ENCODE results near the gene MIEN1. TPM values are rescaled to one million over a fixed set of nuclear protein-coding genes. Genes with fewer than 3 reads are reported as not detected.

The MIEN1 gene
- polyA plus RNA-seq, 3 donors: 61.7 to 141 (median 124) TPM

GRCh38 chr17:39740357-39741111, 10.2 kb upstream of the MIEN1 start:
- Histone ChIP-seq H3K4me2 (replicated peaks; ENCODE audit: extremely low read depth, low read length, poor library complexity, severe bottlenecking) (no peak overlapping the region), H3K4me3 (replicated peaks in 1 of 3; ENCODE audit: low read depth in 2 of 3, low read length in 3 of 3) (no peak overlapping the region), H3K27ac (ENCODE audit: low read depth in 1 of 2, low read length in 2 of 2) (no peak overlapping the region), H3K9me3 (replicated peaks in 1 of 2; ENCODE audit: control insufficient read depth in 1 of 2, insufficient read depth in 1 of 2, low read length in 2 of 2) (peaks cover 0 to 9% of the 10 kb centered on the region in 2 donors), H2AFZ (ENCODE audit: insufficient read depth, low read depth, low read length, poor library complexity, severe bottlenecking) (no peak overlapping the region), H3K36me3 (replicated peaks in 1 of 2; ENCODE audit: control insufficient read depth in 1 of 2, insufficient read depth in 2 of 2, low read length in 2 of 2) (no peaks in the 10 kb centered on the region), H3K79me2 (ENCODE audit: insufficient read depth, low read length) (no peaks in the 10 kb centered on the region), H3K9ac (ENCODE audit: insufficient read depth, low read length, poor library complexity, severe bottlenecking) (no peak overlapping the region), H3K27me3 (ENCODE audit: control insufficient read depth in 2 of 2, insufficient read depth in 2 of 2, low read length in 2 of 2) (peaks cover 39 to 66% of the 10 kb centered on the region in 2 donors), H4K20me1 (ENCODE audit: insufficient read depth, low read length) (no peaks in the 10 kb centered on the region), H3K4me1 (ENCODE audit: control insufficient read depth in 1 of 2, insufficient read depth in 2 of 2, low read length in 2 of 2) (peaks cover 11 to 19% of the 10 kb centered on the region in 2 donors)
- WGBS (ENCODE audit: insufficient coverage): no CpG with 5 or more reads among the region's 16 CpGs
- H3K9me3 Mint-ChIP-seq: peaks cover 0 to 18% (median 7%) of the 10 kb centered on the region in 7 donors
- H3K36me3 Mint-ChIP-seq: peaks cover 0 to 5% of the 10 kb centered on the region in 2 donors
- no peak overlapping the region for H3K27ac Mint-ChIP-seq
- intact Hi-C loops (cut with micrococcal nuclease): no loop called here
- DNase-seq: peak in 1 of 3 donors; percentile 4
- H3K4me3 Mint-ChIP-seq: peak overlapping the region in 1 of 2 donors; percentile 82
- H3K27me3 Mint-ChIP-seq (ENCODE audit: low read depth in 3 of 3): peaks cover 68 to 87% (median 82%) of the 10 kb centered on the region in 3 donors
- H3K4me1 Mint-ChIP-seq: peaks cover 16% of the 10 kb centered on the region
- TF ChIP-seq CTCF (IDR thresholded peaks at IDR 0.05): no peak

GRCh38 chr17:39739885-39740356, 9.6 kb upstream of the MIEN1 start:
- intact Hi-C loops (cut with micrococcal nuclease): no loop called here
- no peak overlapping the region for H3K4me2 ChIP-seq (replicated peaks; ENCODE audit: extremely low read depth, low read length, poor library complexity, severe bottlenecking)
- H3K4me1 ChIP-seq (ENCODE audit: control insufficient read depth in 1 of 2, insufficient read depth in 2 of 2, low read length in 2 of 2): peaks cover 11 to 19% of the 10 kb centered on the region in 2 donors
- Mint-ChIP-seq H3K36me3 (peaks cover 0 to 5% of the 10 kb centered on the region in 2 donors), H3K4me3 (peak overlapping the region in 1 of 2 donors; percentile 82), H3K27ac (peak overlapping the region in 1 of 7 donors; percentile 35), H3K27me3 (ENCODE audit: low read depth in 3 of 3) (peaks cover 70 to 92% (median 86%) of the 10 kb centered on the region in 3 donors), H3K9me3 (peaks cover 0 to 18% (median 7%) of the 10 kb centered on the region in 7 donors), H3K4me1 (peaks cover 16% of the 10 kb centered on the region)
- H3K27ac ChIP-seq (ENCODE audit: low read depth in 1 of 2, low read length in 2 of 2): no peak overlapping the region
- no peak overlapping the region for H2AFZ ChIP-seq (ENCODE audit: insufficient read depth, low read depth, low read length, poor library complexity, severe bottlenecking)
- peaks cover 39 to 67% of the 10 kb centered on the region in 2 donors for H3K27me3 ChIP-seq (ENCODE audit: control insufficient read depth in 2 of 2, insufficient read depth in 2 of 2, low read length in 2 of 2)
- no peaks in the 10 kb centered on the region for H3K36me3 ChIP-seq (replicated peaks in 1 of 2; ENCODE audit: control insufficient read depth in 1 of 2, insufficient read depth in 2 of 2, low read length in 2 of 2)
- H3K9me3 ChIP-seq (replicated peaks in 1 of 2; ENCODE audit: control insufficient read depth in 1 of 2, insufficient read depth in 1 of 2, low read length in 2 of 2): peaks cover 0 to 9% of the 10 kb centered on the region in 2 donors
- TF ChIP-seq CTCF (IDR thresholded peaks at IDR 0.05): no peak
- 37% methylated on average over 3 of the region's 9 CpGs for WGBS (ENCODE audit: insufficient coverage)
- no peaks in the 10 kb centered on the region for H3K79me2 ChIP-seq (ENCODE audit: insufficient read depth, low read length)
- no peaks in the 10 kb centered on the region for H4K20me1 ChIP-seq (ENCODE audit: insufficient read depth, low read length)
- no peak for DNase-seq
- H3K9ac ChIP-seq (ENCODE audit: insufficient read depth, low read length, poor library complexity, severe bottlenecking): no peak overlapping the region
- no peak overlapping the region for H3K4me3 ChIP-seq (replicated peaks in 1 of 3; ENCODE audit: low read depth in 2 of 3, low read length in 3 of 3)
